ENCODE data around the gene VTI1A.

GRCh38 chr10:112759496-112759895, 312.5 kb downstream of the VTI1A start:
- no peak for TF ChIP-seq ZNF3 (CRISPR knock-in tag; IDR thresholded peaks at IDR 0.05)
- TF ChIP-seq RAD51 (IDR thresholded peaks at IDR 0.05; ENCODE audit: borderline replicate concordance, low read depth), result no peak
- TF ChIP-seq CTCF (IDR thresholded peaks at IDR 0.05 in 2 of 3, conservative IDR thresholded peaks at IDR 0.05 in 1 of 3; ENCODE audit: insufficient read depth in 2 of 3, low read depth in 1 of 3, low read length in 3 of 3), result no peak
- TF ChIP-seq EZH2 (IDR thresholded peaks at IDR 0.05; ENCODE audit: borderline replicate concordance, low read depth, low read length), result no peak
- no peak for TF ChIP-seq ZNF232 (CRISPR knock-in tag; IDR thresholded peaks at IDR 0.05)
- no peak for TF ChIP-seq YY1 (IDR thresholded peaks at IDR 0.05; ENCODE audit: borderline replicate concordance in 1 of 3, control insufficient read depth in 1 of 3, extremely low read depth in 1 of 3, insufficient read depth in 3 of 3, insufficient read length in 1 of 3, insufficient replicate concordance in 2 of 3, low read depth in 1 of 3, low read length in 2 of 3)
- TF ChIP-seq TCF7L2 (IDR thresholded peaks at IDR 0.05; ENCODE audit: low read depth, low read length), result no peak
- no peak for TF ChIP-seq EP300 (IDR thresholded peaks at IDR 0.05; ENCODE audit: low read length)
- TF ChIP-seq PHF21A (IDR thresholded peaks at IDR 0.05; ENCODE audit: borderline replicate concordance, low read depth), result no peak

Measured in K562 (cell line).